ENCODE measurements around the gene SGK2. TPM values are rescaled to one million over a fixed set of nuclear protein-coding genes. Genes with fewer than 3 reads are reported as not detected.

Gene SGK2
- total RNA-seq, 1 experiment from 2014 or later: 0.90 TPM

GRCh38 chr20:43571310-43571709 is 12.5 kb downstream of the SGK2 start:
- ChIA-PET POLR2A (no interaction called here), CTCF (no interaction called here)
- H3K36me3 ChIP-seq (ENCODE audit: control insufficient read depth, insufficient read depth, low read length): no peaks in the 10 kb centered on the region
- in situ Hi-C loops (cut with HindIII; ENCODE audit: low pct_unique_long_range_greater_than_20kb, low sequenced_read_pairs) (no loop called here), intact Hi-C loops (cut with micrococcal nuclease; ENCODE audit: unreplicated experiment) (no loop called here)
- H3K4me1 ChIP-seq (ENCODE audit: control insufficient read depth, insufficient read depth, low read length): no peaks in the 10 kb centered on the region
- H3K4me3 ChIP-seq (ENCODE audit: low read depth in 2 of 2, low read length in 2 of 2): no peak overlapping the region
- ATAC-seq (no peak), DNase-seq (ENCODE audit: low read depth, low spot score) (no peak)
- BruUV-seq (replicated peaks): no TSS peak
- H3K27me3 ChIP-seq (ENCODE audit: control insufficient read depth, insufficient read depth, low read length): no peaks in the 10 kb centered on the region
- TF ChIP-seq REST (IDR thresholded peaks at IDR 0.05; ENCODE audit: insufficient read depth in 1 of 2, low read depth in 2 of 2, low read length in 1 of 2): no peak
- TF ChIP-seq POLR2AphosphoS5 (IDR thresholded peaks at IDR 0.05; ENCODE audit: low read depth, low read length): no peak
- no peak for TF ChIP-seq SIN3A (IDR thresholded peaks at IDR 0.05; ENCODE audit: borderline replicate concordance, insufficient read depth, low read depth, low read length)
- no peak for TF ChIP-seq CTCF (IDR thresholded peaks at IDR 0.05)
- no peak for TF ChIP-seq TCF7L2 (IDR thresholded peaks at IDR 0.05; ENCODE audit: low read depth, low read length)
- no peaks in the 10 kb centered on the region for H3K9me3 ChIP-seq (ENCODE audit: control insufficient read depth, insufficient read depth, low read depth, low read length)
- no peak overlapping the region for H3K27ac ChIP-seq (ENCODE audit: low read length)

GRCh38 chr20:43571771-43572170 is 12.9 kb downstream of the SGK2 start:
- CTCF ChIA-PET: no interaction called here

More at GRCh38 chr20:43571771-43572170, 12.9 kb downstream of the SGK2 start:
- Histone ChIP-seq H3K4me3 (ENCODE audit: low read depth in 2 of 2, low read length in 2 of 2) (no peak overlapping the region), H3K27me3 (ENCODE audit: control insufficient read depth, insufficient read depth, low read length) (no peaks in the 10 kb centered on the region), H3K9me3 (ENCODE audit: control insufficient read depth, insufficient read depth, low read depth, low read length) (no peaks in the 10 kb centered on the region), H3K36me3 (ENCODE audit: control insufficient read depth, insufficient read depth, low read length) (no peaks in the 10 kb centered on the region), H3K4me1 (ENCODE audit: control insufficient read depth, insufficient read depth, low read length) (no peaks in the 10 kb centered on the region), H3K27ac (ENCODE audit: low read length) (no peak overlapping the region)
- DNase-seq (ENCODE audit: low read depth, low spot score) (no peak), ATAC-seq (no peak)
- in situ Hi-C loops (cut with HindIII; ENCODE audit: low pct_unique_long_range_greater_than_20kb, low sequenced_read_pairs) (no loop called here), intact Hi-C loops (cut with micrococcal nuclease; ENCODE audit: unreplicated experiment) (no loop called here)
- TF ChIP-seq POLR2AphosphoS5 (IDR thresholded peaks at IDR 0.05; ENCODE audit: low read depth, low read length) (no peak), TCF7L2 (IDR thresholded peaks at IDR 0.05; ENCODE audit: low read depth, low read length) (no peak), REST (IDR thresholded peaks at IDR 0.05; ENCODE audit: insufficient read depth in 1 of 2, low read depth in 2 of 2, low read length in 1 of 2) (no peak), SIN3A (IDR thresholded peaks at IDR 0.05; ENCODE audit: borderline replicate concordance, insufficient read depth, low read depth, low read length) (no peak), CTCF (IDR thresholded peaks at IDR 0.05) (no peak)
- POLR2A ChIA-PET: no interaction called here
- no TSS peak for BruUV-seq (replicated peaks)
